GM18505 (cell line): ENCODE data around the gene BORA.

ENCODE experiments used
- ATAC-seq: cut with Tn5 transposase; IDR thresholded peaks from one replicate; pipeline ENCODE4 v1.9.1; 2021; ENCODE audit not compliant: unreplicated experiment
- POLR2A ChIP-seq: IDR thresholded peaks from 4 replicates; pipeline ENCODE4 v1.6.1; 2011; ENCODE audit warnings: borderline replicate concordance; ENCODE audit not compliant: insufficient read depth, insufficient read length; ENCODE audit errors: extremely low read depth

Gene BORA

DNA sequence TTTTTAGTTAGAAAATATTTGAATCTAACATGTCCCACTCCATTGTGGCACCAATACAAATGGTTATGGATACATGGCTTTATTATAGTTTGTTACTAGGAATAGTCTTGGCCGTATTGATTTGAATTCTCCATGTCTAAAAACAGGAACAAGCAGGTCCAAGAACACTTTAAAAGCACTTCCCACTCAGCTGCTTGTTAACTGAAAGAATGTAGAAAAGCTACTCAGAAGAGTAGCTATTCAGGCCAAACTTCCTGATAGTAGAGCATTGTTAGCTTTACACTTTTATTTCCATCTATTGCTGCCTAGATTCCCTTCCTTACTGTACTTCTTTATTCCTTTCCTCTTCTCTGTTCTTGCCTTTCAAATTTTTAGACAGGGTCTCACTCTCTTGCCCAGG, 61.1 kb downstream of the BORA start:
- no peak for ATAC-seq
- TF ChIP-seq POLR2A = no peak

DNA sequence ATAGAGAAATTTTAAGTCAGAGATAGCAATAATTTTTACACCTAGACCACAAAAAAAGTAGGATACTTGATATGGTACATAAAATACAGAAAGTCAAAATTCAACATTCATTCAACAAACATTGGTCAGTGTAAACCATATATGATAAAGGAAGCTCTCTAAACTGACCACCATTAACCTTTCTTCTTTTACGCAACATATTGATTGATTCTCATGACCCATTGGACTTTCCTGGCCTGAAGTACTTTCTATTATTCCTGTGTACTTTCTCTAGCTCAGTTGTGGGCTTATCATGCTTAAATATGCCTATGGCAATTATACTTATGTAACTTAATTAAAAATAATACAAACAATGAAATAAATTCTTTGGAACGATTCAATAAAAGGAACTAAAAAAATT, 64.9 kb downstream of the BORA start:
- no peak for TF ChIP-seq POLR2A

DNA sequence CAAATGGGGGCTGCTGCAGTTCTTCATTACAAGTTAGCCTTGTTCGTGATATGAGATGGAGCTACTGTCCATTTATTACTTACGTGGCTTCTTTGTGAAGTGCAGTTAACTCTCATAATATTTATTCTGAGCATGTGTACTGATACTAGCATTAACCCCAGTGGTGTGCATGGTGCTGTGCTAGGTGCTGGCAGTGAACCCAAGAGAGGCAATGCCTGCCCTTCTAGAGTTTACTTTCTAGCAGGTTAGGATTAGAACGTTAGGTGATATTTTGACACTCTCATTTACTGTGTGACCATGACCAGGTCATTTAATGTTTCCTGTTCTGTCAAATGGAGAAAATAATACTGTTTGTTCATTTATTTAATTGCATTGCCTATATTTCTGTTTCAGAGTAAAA, 71.1 kb downstream of the BORA start:
- ATAC-seq = no peak
- TF ChIP-seq POLR2A = no peak

More for the DNA sequence above, 64.9 kb downstream of the BORA start:
- ATAC-seq = no peak

DNA sequence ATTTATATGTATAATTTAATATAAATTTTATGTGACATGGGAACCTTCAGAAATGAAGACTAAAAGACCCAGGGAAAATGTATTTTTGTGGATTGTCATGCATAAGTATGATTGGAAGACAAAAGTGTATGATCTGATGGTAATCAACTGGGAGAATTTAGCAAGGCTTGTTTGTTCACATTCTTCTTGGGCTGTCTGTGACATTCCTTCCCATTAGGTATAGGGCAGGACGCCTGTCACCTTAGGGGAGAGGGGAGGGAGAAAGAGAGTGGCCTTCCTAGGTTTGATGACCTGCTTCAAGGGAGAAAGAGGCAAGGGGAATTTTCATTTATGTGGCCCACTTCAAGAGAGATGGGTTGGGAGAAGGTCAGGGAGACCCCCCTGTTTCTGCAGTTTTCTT, 76.6 kb downstream of the BORA start:
- TF ChIP-seq POLR2A = no peak
- no peak for ATAC-seq
